ENCODE measurements around the gene ACSM3. TPM values are rescaled to one million over a fixed set of nuclear protein-coding genes. Genes with fewer than 3 reads are reported as not detected.

ACSM3 gene
- total RNA-seq, 1 donor from 2014 or later, result 0.94 TPM

- peaks cover 4% of the 10 kb centered on the region for H3K36me3 Mint-ChIP-seq (ENCODE audit: unreplicated experiment)
- H3K9me3 Mint-ChIP-seq (ENCODE audit: unreplicated experiment), result no peaks in the 10 kb centered on the region
- no peak overlapping the region for H3K27ac Mint-ChIP-seq (ENCODE audit: unreplicated experiment)
- no peak for DNase-seq (ENCODE audit: extremely low spot score, unreplicated experiment)
- TF ChIP-seq CTCF (IDR thresholded peaks at IDR 0.05), result no peak
- H3K4me1 Mint-ChIP-seq (ENCODE audit: unreplicated experiment), result no peaks in the 10 kb centered on the region
- H3K4me3 Mint-ChIP-seq (ENCODE audit: unreplicated experiment), result no peak overlapping the region
- H3K27me3 Mint-ChIP-seq (ENCODE audit: unreplicated experiment), result no peaks in the 10 kb centered on the region
Measured at GRCh38 chr16:20826039-20826566, 62.3 kb downstream of the ACSM3 start.

DNA sequence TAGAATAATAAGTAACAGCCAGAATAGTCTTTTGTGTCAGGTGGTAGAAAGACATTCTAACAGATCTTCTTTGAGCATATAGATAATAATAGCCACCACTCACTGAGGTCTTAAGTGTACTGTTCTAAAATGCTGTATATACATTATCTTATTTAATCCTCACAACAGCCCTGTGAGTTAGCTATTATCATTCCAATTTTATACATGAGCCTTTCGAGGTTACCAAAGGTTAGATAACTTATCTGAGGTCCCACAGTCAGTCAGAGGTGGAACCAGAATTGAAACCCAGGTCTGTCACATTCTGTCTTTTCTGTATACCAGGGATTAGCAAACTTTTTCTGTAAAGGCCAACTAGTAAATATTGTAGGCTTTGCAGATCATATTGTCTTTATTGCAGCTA, 65.7 kb downstream of the ACSM3 start:
- Mint-ChIP-seq H3K9me3 (ENCODE audit: unreplicated experiment) (no peaks in the 10 kb centered on the region), H3K4me3 (ENCODE audit: unreplicated experiment) (no peak overlapping the region), H3K36me3 (ENCODE audit: unreplicated experiment) (peaks cover 10% of the 10 kb centered on the region), H3K27me3 (ENCODE audit: unreplicated experiment) (no peaks in the 10 kb centered on the region), H3K4me1 (ENCODE audit: unreplicated experiment) (no peaks in the 10 kb centered on the region), H3K27ac (ENCODE audit: unreplicated experiment) (no peak overlapping the region)
- TF ChIP-seq CTCF (IDR thresholded peaks at IDR 0.05), result no peak
- no peak for DNase-seq (ENCODE audit: extremely low spot score, unreplicated experiment)

DNA sequence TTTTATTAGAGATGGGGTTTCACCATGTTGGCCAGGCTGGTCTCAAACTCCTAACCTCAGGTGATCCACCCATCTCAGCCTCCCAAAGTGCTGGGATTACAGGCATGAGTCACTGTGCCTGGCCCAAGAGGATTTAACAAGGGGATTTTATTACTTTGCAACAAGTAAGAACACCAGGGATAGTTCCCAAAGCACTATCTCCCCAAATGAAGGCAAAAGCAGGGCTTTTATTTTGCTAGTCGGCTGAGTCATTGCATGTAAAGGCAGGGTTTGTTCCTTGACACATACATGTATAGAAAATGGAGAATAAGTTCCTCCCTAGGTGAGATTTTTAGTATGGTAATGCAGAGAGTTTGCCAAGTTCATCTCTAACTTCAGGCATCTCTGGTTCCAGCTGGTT, 66.6 kb downstream of the ACSM3 start:
- Mint-ChIP-seq H3K4me3 (ENCODE audit: unreplicated experiment) (no peak overlapping the region), H3K27me3 (ENCODE audit: unreplicated experiment) (no peaks in the 10 kb centered on the region), H3K9me3 (ENCODE audit: unreplicated experiment) (no peaks in the 10 kb centered on the region), H3K36me3 (ENCODE audit: unreplicated experiment) (peaks cover 14% of the 10 kb centered on the region), H3K4me1 (ENCODE audit: unreplicated experiment) (no peaks in the 10 kb centered on the region), H3K27ac (ENCODE audit: unreplicated experiment) (no peak overlapping the region)
- TF ChIP-seq CTCF (IDR thresholded peaks at IDR 0.05), result no peak
- DNase-seq (ENCODE audit: extremely low spot score, unreplicated experiment), result no peak

GRCh38 chr16:20833086-20833485, 69.3 kb downstream of the ACSM3 start:
- H3K4me1 Mint-ChIP-seq (ENCODE audit: unreplicated experiment), result no peaks in the 10 kb centered on the region
- no peak for DNase-seq (ENCODE audit: extremely low spot score, unreplicated experiment)
- no peak overlapping the region for H3K4me3 Mint-ChIP-seq (ENCODE audit: unreplicated experiment)
- no peak for TF ChIP-seq CTCF (IDR thresholded peaks at IDR 0.05)
- H3K27me3 Mint-ChIP-seq (ENCODE audit: unreplicated experiment), result no peaks in the 10 kb centered on the region
- no peak overlapping the region for H3K27ac Mint-ChIP-seq (ENCODE audit: unreplicated experiment)
- no peaks in the 10 kb centered on the region for H3K9me3 Mint-ChIP-seq (ENCODE audit: unreplicated experiment)
- peaks cover 32% of the 10 kb centered on the region for H3K36me3 Mint-ChIP-seq (ENCODE audit: unreplicated experiment)

DNA sequence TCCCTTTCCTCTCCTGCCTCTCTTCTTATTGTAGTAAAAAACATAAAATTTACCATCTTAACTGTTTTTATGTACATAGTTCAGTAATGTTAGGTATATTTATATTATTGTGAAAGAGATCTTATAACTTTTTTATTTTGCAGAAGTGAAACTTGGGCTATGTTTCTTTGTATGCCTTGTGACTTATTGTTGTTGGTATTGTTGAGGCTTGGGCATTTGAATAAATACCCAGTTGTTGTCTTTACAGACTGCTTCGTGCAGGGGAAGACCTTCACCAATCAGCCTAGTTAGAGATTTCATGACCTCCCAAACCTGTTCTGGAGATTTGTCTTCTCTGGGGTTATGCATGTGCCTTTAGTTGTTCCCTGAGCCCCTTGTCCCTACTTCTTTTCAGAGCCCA, 74.4 kb downstream of the ACSM3 start:
- no peak overlapping the region for H3K4me3 Mint-ChIP-seq (ENCODE audit: unreplicated experiment)
- DNase-seq (ENCODE audit: extremely low spot score, unreplicated experiment), result no peak
- no peaks in the 10 kb centered on the region for H3K27me3 Mint-ChIP-seq (ENCODE audit: unreplicated experiment)
- TF ChIP-seq CTCF (IDR thresholded peaks at IDR 0.05), result no peak
- H3K9me3 Mint-ChIP-seq (ENCODE audit: unreplicated experiment), result no peaks in the 10 kb centered on the region
- peaks cover 31% of the 10 kb centered on the region for H3K36me3 Mint-ChIP-seq (ENCODE audit: unreplicated experiment)
- H3K27ac Mint-ChIP-seq (ENCODE audit: unreplicated experiment), result no peak overlapping the region
- H3K4me1 Mint-ChIP-seq (ENCODE audit: unreplicated experiment), result no peaks in the 10 kb centered on the region

All from osteocyte (in vitro differentiated cells).